CMK (cell line): ENCODE data around the gene MT1HL1.
"Not testable (repeated sequence)": the region's sequence is repeated elsewhere in the genome, so short reads cannot be mapped to it uniquely, and the experiment has no call there.

Experiments
- DNase-seq: peaks from one replicate; pipeline ENCODE4 v3.0.0-alpha.2; 2010; ENCODE audit warnings: low read depth

MT1HL1 gene

DNA sequence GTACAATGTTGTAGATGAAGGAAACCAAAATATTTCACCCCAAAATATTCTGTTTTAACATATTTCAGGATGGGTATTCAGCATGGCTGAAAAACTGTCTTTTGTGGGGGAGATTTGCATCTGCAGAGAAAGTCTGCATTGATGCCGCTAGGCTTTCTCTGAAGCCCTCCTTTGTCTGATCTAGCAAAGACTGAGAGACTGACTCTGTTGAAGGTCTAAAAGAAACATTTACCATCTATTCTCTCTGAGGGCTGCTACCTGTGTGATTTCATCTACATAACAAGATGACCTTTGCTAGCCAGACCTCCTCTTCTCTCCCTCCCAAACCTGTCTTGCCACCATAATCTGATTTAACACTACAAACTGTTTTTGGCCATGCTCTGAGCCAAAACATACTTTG, 12.4 kb upstream of the MT1HL1 start:
- DNase-seq: no peak

DNA sequence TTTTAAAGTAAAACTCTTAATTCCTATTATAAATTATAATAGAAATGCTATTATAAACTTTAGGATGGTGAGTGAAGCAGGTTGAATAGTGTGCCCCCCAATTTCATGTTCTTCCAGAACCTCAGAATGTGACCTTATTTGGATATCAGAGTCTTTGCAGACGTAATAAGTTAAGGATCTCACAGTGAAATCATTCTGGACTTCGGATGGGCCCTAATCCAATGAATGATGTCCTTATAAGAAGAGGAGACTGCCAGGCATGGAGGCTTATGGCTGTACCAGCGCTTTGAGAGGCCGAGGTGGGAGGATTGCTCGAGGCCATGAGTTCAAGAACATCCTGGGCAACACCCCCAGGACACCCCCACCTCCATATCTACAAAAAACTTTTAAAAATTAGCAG, 9.4 kb upstream of the MT1HL1 start:
- no peak for DNase-seq

DNA sequence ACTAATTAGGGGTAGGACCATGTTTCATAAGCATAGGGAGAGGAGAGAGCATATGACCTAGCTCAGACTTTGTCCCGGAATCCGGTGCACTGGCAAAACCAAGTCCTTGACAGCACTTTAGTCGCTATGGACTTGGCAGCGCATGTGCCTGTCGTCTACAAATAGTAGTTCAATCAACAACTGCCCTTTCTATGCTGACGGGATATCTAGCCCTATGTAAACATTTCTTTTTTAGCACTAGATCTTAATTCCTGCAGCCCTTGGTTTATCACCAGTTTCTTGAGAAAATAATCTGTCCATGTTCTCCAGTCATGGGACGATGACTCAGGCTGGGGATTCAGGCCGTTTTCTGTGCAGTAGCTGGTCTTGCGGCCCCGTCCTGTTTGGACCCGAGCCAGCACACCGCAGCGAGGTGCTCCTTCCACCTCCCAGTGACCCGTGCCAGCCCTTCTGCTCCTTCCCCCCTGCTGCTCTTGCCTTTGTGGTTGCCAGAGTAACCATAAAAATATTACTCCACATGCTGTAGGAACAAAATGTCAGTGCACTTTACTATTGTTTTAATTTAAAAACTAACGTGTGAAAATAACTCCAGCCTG, 8.6 kb upstream of the MT1HL1 start:
- no peak for DNase-seq

DNA sequence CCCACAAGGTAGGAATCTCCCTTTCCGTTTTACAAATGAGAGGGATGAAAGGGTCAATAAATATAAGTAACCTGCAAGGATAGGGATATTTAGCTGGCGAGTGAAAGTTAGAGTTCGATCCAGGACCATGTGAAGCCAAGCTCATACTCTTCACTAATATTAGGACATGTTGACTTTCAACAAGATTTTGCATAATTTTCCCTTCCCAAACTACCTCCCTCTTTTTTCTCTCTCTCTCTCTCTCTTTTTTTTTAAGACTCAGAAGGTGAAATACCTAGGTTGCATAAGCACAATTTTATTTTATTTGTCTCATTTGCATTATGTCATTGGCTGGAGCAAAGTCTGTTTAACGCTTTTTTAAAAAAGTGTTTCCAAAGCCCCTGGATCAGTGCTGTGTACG, 8.1 kb upstream of the MT1HL1 start:
- DNase-seq: no peak

DNA sequence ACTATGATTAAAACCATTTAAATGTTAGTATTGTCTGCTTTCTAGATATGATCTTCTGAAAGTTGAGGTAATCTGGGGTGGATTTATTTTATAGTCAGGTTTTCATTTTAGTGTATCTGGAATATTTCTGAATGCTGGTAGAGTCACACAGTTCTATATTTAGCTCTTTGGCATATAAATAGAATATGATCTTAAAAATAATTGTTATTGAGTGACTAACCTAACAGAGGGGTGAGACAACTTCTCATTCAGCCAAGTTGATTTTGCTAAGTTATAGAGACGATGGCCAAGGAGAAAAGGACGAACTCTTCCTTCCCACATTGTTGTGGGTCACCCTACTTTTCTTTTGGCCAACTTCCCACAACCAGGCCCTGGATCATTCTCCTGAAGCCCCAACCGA, 7.2 kb upstream of the MT1HL1 start:
- DNase-seq: no peak

DNA sequence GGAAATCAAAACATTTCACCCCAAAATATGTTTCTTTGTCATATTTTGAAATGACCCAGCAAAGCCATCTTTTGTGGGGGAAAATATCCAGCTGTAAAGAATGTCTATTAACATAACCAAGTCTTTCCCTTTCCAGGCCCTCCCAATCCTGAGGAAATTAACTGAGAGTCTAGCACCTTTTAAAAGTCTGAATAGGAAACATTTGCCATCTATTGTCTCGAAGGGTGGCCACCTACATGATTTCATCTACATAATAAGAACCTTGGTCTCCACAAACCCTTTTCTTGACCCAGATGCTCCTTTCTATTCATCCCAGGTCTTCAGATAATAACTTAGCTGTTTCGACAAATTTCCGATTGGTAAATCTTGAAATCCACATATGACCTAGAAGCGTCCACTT, 5.4 kb upstream of the MT1HL1 start:
- no peak for DNase-seq

DNA sequence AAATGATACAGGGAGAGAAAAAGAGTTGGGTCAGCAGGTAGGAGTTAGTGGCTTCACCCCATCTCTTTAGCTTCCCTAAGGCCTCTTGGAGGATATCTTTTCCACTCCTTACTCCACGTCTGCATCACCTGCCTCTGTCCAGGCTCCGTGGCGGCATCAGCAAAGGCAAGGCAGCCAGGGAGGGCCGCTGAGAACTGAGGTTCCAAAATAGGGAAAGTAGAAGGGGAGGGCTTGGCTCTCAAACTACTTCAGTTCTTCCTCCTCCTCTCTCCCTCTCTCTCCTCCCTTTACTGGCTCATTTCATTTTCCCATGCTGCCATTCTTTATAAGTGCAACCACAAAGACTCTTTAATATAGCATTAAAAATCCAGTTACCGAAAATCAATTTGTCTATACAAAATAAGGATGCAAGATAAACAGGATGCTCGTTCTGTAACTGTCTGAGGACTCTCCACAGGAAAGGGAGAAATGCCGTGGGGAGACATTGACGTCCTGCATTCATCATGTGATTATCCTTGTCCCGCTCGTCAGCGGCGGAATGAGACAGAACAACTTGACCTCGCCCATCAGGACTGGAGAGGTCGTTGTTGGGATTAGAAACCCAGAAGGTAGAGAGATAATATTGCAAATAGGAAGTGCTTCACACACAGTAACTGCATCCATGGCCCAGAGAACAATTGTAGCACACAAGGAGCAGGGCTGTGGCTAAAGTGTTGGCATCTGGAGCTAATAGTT, 3.1 kb upstream of the MT1HL1 start:
- no peak for DNase-seq

DNA sequence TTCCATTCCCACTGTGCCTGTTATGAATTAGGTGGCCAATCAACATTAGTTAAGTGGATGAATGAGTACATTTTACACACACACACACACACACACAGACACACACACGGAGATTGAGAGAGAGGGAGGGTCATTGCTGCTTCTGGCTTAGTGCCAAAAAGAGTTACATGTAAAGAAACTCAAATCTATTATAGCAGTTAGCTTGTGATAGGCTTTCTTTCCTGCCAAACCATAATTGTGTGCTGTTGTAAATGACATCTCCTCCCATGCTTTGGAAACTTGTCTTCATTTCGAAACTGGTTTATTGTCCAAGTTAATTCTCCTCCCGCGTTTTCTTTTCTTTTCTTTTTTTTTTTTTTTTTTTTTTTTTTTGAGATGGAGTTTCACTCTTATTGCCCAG, 1.4 kb upstream of the MT1HL1 start:
- no peak for DNase-seq

DNA sequence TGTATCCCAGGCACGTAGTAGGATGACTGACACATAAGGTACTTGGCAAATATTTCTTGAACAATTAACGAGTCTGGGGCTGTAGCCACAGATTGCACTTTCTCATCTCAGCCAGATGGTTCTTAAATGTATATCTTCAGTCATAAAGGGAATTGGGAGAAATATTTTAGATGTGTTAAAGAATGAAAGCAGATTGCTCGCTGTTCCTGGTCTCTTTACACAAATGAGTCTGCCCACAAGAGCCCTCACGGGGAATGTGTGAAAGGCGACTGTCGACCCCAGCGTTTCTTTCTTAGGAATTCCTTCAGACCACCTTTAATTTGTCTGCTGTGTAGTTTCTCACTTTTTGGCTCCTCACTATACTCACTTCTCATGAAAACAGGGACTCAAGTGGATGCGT, 725 bp downstream of the MT1HL1 start:
- DNase-seq: no peak

DNA sequence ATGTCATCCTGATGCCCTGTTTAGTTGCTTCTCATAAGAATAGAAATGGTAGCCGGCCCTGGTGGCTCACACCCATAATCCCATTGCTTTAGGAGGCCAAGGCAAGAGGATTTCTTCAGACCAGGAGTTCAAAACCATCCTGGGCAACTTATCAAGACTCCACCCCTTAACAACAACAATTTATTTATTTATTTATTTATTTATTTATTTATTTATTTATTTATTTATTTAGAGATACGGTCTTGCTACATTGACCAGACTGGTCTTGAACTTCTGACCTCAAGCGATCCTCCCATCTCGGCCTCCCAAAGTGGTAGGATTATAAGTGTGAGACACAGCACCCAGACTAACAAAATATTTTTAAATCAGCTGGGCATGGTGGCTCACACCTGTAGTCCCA, 4.0 kb downstream of the MT1HL1 start:
- no peak for DNase-seq

DNA sequence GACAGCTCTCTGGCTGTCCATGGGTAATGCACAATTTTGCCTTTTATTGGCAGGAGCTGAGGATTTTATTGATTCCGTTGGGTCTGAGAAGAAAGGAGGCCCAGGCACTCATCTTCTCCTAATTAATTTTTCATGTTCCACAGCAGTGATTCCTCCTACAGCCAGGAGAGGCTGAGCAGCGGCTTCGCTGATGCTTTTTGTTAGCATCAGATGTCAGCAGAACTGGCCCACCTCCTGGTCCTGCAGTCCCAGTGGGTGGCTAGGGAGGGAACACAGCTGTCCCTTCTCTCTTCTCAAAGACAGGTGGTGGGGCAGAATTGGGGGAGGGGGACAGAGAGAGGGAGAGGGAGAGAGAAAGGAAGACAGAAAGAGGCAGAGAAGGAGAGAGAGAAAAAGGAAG, 5.7 kb downstream of the MT1HL1 start:
- DNase-seq: no peak

DNA sequence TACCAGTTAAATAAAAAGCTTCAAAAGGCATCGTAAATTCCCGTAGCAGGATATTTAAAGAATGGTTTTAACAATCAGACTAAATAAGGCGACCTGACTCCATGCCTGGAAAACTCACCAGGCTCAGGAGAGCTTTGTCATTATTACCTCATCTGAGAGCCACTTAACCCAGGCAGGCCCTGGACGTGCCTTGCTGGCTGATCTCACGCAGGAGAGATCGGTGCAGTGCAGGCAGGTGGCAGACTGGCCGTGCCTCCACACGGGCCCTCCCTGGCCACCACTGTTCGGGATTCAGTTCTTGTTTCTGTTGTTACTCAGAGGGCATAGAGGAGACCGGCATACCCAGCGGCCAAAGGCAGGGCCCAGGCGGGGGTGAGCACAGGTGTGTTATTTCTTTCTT, 6.4 kb downstream of the MT1HL1 start:
- DNase-seq: no peak

DNA sequence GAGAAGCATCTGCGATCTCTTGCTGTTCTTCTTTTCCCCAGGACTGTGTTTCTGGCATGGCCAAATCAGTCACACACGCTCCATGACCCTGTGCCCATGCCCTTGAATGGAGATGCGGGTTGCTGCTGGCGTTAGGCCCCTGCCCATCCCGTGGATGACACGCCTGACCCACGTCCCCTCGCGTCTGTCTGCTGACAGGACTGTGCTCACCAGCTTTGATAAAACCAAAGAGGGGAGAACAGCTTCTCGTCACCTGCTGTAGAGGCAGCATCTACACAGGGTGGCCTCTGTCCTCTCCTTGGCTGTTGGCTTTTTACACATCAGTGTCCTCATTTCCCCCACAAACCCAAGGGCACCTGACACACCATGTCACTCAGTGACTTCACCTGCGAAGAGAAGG, 6.9 kb downstream of the MT1HL1 start:
- DNase-seq: no peak

DNA sequence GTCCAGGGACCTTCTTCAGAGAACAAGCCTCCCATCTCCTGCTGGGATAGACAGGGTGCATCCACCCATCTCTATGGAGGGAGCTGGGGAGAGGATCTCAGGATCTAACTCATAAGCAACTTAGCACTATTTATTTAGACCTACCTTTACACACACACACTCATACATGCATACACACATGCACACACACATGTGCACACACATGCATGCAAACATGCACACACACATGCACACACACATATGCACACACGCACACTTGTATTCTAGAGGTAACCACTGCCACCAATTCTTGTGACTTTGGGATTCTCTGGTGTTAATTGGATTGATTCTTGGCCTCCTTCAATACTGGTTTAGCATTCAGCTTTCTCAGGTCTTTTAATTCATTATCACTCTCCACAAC, 9.8 kb downstream of the MT1HL1 start:
- no peak for DNase-seq

DNA sequence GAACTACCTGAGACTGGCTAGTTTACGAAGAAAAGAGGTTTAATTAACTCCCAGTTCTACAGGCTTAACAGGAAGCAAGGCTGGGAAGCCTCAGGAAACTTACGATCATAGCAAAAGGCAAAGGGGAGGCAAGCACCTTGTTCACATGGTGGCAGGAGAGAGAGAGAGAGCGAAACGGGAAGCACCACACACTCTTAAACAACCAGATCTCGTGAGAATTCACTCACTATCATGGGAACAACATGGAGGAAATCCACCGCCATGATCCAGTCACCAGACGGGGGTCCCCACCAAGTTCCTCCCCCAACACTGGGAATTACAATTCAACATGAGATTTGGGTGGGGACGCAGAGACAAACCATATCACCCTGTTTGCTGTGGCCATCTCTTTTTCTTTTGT, 11.8 kb downstream of the MT1HL1 start:
- no peak for DNase-seq

DNA sequence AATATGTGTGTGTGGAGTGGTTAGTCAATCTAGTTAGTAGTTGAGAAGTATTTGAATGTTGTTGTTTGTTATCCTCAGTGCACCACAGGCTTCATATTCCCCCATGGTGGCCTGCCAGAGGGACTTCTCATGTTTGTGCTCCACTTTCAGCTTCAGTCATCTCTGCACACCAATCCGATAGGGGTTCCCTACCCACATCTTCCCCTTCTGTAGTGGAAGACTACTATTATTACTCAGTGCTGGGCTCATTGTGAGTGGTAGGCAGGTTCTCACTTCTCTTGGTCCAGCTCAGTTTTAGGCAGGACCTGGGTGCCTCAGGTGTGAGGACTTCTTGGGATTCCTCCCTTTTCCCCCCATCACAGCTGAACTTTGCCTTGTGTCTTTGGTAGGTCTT, 14.2 kb downstream of the MT1HL1 start:
- no peak for DNase-seq

DNA sequence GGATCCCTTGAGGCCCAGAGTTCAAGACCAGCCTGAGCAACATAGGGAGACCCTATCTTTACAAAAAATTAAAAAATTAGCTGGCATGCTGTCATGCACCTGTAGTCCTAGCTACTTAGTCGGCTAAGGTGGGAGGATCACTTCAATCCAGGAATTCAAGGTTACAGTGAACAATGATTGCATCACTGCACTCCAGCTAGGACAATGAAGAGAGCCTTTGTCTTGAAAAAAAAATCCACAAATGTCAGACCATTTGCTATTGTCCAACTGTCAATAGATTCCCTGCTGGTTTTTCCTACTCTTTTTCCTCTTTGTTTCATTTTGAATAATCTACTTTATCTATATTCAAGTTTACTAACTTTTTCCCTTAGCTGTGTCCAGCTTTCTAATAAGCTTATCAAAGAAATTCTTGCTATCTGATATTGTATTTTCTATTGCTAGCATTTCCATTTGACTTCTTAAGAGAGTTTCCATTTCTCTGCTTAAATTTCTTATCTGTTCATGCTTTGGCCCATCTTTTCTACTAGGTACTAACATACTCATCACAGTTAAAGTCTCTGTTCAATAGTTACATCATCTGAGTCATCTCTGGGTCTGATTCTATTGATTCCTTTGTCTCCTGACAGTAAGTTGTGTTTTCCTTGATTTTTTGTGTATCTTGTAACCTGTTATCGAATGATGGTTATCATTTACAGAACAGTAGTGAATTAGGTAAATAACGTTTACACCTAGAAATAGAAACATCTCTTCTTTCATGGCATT, 14.8 kb downstream of the MT1HL1 start:
- DNase-seq: no peak

DNA sequence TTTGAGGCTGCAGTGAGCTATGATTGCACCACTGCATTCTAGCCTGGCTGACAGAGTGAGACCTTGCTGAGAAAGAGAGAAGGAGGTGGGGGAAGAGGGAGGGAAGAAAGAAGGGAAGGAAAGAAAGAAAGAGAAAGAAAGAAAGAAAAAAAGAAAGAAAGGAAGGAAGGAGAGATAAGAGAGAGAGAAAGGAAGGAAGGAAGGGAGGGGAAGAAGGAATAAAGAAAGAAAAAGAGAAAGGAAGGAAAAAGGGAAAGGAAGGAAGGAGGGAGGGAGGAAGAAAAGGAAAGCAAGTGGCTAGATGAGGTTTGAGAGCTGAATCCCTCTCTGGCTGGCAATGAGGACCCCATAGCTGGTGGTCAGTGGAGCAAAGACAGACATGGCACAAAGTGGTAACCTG, 20.4 kb downstream of the MT1HL1 start:
- DNase-seq: no peak

DNA sequence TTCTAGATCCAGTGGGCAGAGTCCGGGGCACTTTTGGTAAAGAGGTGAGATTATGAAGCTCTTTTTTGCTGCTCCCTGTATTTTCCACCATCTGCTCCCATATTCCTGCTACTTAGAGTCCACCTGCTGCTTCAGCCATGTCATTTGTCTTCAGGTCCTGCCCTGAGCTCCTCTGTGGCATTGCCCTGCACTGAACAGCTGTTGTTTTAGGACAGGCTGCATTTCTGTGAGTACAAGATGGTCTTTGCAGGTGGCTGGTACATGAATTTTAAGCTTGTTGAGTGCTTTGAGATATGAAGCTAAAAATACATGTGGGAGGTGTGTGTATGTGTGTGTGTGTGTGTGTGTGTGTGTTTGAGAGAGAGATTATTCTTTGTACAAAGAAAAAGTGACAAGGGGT, 21.9 kb downstream of the MT1HL1 start:
- no peak for DNase-seq

DNA sequence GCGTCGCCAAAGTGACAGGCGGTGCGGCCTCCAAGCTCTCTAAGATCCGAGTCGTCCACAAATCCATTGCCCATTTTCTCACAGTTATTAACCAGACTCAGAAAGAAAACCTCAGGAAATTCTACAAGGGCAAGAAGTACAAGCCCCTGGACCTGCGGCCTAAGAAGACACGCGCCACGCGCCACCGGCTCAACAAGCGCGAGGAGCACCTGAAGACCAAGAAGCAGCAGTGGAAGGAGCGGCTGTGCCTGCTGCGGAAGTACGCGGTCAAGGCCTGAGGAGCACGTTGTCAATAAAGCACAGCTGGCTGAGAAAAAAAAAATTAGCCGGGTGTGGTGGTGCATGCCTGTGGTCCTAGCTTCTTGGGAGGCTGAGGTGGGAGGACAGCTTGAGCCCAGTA, 22.8 kb downstream of the MT1HL1 start:
- DNase-seq: not testable (repeated sequence)

DNA sequence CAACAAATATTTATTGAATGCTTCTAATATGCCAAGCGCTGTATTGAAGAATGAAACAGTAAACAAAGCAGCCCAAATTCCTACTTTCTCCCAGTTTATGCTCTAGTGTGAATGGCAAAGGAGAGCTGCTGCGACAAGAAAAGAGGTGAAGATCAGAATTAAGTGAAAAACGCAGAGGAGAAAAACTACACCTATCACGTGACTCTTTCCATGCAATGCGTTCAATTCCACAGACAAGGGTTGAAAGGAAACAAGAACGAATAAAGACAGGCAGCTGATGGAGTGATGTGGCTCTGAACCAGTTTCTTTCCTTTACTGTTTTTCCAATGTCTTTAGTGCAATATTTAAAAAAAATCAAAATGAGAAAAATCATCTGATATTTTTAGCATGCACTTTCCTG, 23.6 kb downstream of the MT1HL1 start:
- DNase-seq: no peak

DNA sequence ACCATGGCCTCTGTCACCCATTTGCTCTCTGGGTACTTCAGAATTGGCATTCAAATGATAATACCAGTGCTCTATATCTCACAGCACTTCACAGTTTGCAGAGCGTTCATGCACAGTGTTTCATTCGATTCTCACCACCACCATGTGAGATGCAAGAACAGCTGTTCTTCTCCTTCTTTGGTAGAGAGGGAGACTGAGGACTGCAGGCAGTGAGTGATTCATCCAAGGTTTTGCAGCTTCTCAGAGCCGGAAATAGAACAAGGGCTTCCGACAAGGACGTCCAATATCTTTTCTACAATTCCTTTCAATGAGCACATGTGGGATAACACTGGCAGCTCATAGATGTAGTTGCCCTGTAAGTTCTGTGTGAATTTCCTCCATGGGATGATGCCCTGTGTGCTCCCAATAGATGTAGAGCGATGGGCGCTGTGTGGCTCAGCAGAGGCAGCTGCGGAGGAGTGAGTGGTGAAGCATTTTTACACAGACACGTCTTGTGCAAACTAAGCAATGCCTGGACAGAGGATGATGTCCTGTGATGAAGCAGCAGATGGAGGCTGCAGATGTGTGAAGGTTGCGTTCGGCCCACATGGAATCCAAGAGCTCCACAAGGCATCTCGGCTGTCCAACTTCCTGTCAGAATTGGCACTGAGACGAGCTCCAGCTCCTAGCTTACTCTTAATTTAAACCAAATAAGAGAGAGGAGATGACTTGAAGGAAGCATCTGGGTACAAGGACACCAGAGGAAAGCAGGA, 24.9 kb downstream of the MT1HL1 start:
- no peak for DNase-seq

DNA sequence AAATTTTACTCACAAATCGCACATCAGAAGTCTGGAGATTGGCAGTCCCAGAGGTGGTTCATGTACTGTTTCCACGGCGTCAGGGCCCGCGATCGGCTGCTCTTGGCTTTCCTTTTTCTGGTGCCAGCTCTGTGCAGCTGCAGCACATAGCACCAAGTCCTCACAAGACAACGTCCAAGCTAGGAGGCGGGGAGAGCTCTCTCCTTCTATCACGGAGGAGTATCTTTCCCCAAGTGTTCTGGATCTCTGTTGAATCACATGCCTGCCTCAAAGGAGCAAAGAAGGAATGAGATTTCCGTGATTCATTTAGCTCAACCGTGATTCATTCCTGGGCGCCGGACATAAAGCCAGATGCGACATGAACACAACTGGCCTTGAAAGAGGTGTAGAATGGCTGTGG, 25.5 kb downstream of the MT1HL1 start:
- no peak for DNase-seq
